Hypothalamus (tissue), 51 donors: ENCODE measurements around the gene VSTM4.

Source experiments
- DNase-seq, 51 donors: peaks; one replicate each; lab custom pipeline; 2025; lab: John Stamatoyannopoulos, UW

VSTM4 gene

DNA sequence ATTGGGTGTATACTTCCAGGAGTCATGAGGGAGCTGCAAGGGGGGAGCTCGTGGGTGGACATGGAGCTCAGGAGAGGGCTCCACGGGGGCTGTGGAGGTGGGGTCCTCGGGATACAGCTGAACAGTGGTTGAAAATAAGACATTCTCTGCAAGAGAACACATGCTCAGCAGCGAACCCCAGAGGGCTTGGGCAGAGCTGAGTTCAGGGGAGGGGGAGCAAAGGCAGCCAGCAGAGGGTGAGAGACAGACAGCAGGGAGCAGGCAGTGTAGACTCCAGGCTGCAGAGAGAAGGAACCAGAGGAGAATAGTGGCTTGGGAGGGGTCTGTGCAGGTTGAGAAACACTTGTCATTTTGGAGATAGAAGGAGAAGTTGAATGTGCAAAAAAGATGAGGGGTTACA, 102.7 kb downstream of the VSTM4 start:
- DNase-seq: no peak

DNA sequence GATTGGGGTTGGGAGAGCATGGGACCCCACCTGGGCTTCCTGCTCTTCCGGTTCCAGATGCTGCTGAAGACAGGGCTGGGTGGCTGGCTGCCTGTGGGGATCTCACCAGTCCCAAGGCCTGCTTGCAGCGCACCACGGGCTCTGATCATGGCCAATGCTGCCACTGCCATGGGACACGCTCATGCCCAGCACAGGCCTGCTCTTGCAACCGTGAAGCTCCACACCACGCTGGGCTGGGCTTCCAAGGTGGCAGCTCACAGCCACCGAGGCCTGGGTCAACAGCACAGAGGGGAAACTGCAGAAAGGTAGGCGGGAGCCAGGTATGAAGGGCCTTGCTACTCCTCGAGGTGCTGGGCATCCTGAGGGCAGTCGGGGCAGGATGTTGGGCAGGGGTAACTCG, 103.6 kb downstream of the VSTM4 start:
- no peak for DNase-seq

DNA sequence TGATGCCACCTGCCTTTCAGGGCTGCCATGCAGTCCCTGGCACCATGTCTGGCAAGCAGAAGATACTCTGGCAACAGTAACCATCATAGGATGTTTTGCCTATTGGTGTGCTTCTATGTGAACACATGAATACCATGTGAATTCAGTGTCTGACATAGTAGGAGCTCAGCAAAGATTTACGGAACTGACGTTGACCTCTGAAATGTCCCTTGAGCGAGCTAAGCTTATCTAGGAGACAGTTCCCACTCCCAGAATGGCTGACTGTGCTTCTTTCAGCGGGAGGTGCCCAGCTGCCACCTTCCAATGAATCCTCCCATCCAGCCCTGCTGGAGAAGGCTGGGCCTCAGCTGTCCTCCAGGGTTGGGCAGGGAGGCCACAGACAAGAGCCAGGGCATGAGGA, 104.5 kb downstream of the VSTM4 start:
- DNase-seq: no peak

DNA sequence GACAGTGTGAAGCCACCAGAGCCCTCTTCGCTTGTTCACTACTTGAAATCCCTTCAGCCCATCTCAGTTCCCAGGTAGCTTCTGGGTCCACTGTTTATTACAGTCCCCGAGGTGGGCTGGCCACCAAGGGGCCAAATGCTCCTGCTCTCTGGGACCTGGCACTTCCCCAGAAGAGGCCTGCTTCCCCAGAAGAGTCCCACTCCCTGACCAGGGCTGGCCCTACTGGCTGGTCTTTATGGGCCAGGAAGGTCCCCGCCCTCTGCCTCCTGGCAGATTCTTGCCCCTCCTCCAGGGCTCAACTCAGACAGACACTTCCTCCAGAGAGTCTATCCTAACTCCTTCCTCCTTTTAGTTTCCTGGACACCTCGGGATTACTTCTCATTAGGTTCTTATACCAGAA, 105.0 kb downstream of the VSTM4 start:
- no peak for DNase-seq

DNA sequence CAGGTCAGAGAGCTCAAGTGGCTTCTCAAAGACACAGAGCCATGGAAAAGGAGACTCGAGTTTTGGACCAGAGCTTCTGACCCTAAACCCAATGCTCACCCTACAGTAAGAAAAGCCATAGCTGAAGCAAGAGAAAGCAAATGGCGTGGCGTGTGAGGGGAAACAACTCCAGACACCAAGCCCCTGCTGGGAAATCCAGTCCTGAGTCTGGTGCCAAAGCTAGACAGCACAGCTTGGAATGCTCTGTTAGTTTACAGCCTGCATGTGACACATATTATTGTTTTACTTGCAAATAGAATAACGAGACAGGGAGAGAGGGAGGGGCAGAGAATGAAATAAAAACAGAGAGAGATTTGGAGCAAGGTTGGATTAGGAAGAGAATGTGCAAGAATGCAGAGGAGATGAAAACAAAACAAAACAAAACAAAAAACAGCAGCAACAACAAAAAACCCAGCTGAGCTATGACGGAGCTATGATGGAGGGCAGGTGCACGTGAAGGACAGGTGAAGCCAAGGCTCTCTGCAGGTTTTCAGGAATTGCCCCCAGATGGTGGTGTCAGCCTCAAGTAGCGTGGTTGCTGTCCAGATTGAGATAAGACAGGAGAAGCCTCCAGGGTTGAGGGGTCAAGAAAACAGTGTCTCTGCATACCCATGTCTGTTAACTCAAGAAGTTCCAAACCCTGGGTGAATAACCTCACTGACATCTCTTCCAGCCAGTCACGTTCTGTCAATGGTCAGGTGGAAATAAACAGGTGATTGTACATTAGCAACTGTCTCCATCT, 105.9 kb downstream of the VSTM4 start:
- DNase-seq: no peak

DNA sequence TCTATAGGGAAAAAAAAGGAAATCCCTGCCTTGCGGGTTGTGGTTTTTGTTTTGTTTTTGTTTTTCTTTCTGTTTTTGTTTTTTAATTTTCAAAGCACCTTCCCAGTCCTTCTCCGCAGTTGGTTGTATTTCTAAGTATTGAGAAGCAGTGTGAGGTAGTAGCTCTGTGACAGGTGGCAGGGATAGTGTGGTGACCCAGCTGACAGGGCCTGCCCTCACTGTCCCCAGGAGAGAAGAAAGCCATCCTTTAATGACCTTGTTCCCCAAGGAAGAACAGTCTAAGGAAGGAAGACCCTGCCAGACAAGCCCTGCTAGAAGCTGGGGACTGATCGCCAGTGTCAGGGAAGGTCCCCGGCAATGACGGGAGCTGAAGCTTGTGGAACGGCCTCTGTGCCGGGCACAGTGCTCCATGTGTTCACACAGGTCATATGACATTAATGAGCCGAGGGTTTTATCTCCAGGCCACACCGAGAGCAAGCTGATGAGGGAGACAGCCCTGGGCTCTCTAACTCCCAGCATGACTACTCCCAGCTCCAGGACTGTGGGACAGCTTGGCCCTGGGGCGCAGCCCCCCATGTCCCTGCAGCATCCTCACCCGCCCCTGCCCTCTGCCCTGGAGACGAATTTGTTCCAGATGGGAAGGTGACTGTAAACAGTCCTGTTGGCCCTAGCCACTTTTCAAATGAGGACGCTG, 106.7 kb downstream of the VSTM4 start:
- no peak for DNase-seq

DNA sequence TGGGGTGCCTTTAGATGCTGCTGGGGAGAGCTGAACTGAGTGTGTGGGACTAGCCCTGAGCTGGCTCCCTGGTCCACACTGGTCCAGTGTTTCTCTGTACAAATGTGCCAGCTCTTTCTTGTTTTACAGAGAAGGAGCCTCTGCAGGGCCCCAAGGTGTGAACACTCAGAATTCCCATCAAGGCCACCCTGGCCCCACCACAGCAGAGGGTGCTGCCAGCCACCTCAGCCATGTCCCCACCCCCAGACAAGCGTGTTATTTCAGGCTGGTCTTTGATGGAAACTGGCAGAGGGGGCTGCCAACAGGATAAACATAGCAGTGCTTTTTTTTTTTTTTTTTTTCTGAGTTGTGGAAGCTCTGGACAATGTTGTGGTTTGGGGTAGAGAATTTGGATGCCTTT, 107.2 kb downstream of the VSTM4 start:
- no peak for DNase-seq

DNA sequence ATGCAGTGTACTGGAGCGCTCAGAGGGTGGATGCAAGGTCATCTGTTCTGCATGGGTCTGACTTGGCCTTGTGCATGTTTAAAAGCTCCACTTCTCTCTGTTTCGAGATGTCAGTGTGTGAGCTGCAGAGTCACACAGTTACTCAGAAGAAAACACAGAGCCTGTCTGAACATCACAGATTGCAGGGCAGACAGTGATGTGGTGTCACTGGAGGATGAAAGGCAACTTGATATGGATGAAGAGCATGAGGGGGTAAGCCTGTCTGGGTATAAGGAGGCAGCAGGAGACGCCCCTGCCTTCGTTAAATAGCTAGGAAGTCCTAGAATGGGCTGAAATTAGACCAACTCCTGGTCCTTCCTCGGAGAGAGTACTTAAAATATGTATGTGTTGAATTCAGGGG, 108.2 kb downstream of the VSTM4 start:
- DNase-seq: no peak

DNA sequence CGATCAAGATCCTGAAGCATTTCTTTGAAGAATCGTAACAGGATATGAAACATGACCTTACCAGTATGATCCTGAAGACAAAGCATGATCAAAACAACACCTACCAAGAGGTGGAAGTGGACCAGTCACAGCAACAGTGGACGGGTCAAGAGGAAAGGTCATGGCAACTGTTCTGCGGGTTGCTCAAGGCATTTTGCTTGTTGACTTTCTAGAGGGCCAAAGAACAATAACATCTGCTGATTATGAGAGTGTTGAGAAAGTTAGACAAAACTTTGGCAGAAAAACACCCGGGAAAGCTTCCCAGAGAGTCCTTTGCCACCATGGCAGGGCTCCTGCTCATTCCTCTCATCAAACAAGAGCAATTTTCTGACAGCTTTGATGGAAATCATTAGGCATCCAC, 110.1 kb downstream of the VSTM4 start:
- no peak for DNase-seq

DNA sequence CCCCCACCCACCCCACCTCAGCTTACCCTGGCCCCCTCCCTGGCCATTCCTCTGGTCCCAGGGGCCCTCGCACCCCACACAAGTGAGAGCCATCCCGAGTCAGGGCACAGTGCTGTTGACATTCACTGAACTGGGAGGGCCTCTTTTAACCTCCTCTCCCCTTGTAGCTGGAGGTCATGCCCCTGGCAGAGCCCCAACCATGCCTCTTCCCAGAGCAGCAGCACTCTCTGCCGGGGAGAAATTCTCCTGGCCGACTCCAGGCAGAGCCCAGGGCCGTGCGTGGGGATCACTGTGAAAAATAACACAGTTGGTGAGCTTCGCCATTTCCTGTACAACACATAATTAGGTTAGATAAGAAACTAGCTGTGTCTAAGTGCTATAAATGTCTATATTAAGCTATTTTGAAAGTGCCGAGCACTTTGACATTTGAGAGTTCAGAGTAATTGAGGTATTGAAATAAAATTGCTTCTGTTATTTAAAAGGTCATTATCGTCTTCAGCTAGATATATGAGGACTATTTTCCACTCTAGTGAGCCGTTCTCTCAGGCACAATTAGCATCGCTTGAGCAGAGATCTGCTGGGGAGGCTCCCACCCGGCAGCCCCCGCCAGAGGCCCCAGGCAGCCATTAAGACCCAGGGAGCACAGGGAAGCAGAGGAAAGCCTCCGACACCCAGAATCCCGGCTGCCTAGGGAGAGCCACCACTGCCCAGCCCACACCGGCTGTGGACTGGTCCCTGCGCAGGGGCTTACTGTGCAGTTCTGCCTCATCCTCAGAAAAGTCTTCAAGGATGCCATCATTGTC, 113.3 kb downstream of the VSTM4 start:
- no peak for DNase-seq

DNA sequence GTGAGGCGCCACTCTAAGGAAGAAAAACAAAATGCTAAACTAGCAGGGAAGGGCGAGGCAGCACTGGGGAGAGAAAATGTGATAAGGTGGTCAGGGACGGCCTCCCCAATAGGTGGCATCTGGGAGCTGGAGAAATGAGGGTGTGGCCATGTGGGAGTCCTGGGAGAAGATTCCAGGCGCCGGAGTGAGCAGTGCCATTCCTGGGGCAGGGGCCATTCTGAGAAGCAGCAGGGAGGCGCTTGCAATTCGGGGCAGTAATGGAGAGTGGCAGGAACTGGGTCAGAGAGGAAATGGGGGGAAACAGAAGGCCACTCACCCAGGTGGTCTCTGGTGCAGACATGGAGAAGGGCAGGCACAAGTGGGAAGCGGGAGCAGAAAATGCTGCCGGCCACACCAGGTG, 113.9 kb downstream of the VSTM4 start:
- DNase-seq: no peak

DNA sequence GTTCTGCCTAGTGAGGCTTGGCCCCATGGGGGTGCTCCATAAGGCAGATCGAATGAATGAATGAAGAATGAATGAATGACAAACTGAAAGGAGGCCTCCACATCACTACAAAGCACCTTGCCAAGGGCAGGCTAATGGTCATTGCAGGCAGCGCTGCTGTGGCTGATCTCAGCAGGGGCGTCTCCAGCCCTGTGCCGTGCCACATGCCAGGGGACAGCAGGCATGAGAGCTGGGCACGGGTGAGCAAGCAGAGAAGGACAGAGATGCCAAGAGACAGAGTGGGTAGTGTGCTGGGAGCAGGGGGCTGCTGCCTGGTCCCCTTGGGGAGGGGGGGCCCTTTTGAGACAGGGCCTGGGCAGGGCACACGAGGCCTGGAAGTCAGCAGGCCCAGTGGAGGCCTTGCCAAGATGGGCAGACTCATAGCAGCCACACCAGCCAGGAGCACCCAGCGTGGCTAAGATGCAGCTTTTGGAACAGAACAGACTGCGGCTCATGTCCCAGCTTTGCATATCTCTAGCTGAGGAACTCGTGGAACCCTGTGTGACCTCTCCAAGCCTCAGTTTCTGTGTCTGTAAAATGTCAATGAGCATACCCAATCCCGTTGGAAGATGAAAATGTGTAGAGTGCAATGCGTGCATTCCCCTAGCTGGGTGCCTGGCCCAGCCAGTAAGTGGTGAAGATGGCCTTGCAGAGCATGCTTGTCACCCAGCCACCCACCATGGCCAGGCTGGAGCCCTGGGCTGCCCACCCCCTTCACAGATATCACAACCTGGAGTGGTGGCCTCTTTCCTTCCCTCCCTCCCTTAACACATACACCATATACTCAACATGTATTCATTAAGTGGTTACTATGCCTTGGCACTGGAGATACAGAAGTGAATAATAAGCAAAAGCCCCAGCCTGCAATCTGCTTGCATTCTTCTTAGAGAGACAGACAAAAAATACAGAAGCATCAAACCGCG, 114.6 kb downstream of the VSTM4 start:
- no peak for DNase-seq

DNA sequence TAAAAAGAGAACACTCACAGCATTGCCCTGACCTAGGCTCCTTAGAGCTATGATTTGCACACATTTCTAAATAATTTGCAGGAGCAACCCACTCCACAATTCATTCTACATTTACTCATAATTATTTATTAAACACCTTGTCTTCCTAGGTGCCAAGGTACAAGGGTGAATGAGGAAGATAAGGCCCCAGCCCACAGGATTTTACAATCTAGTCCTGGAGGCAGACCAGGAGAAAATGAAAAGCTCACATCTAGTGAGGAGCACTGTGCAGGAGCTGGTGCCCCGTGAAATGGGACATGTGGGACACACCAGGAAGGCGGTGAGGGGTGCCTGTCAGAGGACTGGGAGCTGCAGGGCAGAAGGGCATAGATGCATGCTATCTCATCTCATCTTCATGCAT, 116.0 kb downstream of the VSTM4 start:
- DNase-seq: no peak

DNA sequence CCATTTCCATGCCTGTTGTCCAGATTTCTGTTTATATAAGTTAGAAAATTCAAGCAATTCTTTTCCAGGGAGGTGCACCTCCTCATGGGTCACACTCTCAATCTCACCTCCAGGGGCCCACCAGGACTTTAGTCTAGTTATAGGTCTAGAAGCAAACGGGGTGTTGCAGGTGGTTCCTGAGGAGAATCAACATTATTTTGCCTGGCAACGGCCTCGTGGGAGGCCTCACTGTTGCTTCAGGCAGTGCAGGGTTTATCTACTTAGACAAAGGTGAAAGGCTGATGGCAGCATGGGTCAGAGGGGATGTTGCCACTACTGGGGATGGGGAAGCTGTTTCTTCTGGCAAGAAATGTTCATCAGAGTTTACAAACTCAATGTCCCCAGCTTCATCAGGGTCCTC, 119.0 kb downstream of the VSTM4 start:
- DNase-seq: no peak

DNA sequence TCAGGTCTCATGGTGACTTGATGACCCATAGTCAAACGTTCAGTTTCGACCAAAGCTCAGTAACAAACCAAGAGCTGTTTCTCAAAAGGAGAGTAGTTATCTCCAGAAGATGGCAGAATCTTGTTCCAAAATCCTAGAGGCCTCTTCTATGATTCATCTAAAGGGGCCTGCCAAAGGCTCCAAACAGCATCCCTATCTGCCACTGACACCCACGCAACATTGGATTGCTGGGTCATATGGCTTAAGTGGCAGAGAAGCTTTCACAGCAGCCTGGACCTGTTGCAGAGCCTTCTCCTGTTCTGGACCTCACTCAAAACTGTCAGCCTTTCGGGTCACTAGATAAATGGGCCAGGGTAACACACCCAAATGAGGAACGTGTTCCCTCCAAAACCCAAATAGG, 121.7 kb downstream of the VSTM4 start:
- DNase-seq: no peak

DNA sequence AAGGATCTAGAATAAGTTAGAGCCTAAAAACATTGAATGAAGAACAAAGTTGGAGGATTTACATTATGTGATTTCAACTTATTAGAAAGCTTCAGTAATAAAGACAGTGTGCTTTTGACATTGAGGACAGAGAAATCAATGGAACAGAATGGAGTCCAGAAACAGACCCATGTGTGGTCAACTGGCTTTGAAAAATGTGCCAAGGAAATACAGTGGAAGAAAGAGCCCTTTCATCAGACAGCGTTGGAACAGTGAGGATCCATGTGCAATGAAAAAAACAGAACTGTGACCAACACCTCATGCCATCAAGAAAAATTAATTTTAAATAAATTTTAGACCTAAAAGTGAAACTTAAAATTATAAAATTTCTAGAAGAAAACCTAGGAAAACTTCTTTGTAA, 125.1 kb downstream of the VSTM4 start:
- peak in 2 of 51 donors; percentile 5 to 18 for DNase-seq

DNA sequence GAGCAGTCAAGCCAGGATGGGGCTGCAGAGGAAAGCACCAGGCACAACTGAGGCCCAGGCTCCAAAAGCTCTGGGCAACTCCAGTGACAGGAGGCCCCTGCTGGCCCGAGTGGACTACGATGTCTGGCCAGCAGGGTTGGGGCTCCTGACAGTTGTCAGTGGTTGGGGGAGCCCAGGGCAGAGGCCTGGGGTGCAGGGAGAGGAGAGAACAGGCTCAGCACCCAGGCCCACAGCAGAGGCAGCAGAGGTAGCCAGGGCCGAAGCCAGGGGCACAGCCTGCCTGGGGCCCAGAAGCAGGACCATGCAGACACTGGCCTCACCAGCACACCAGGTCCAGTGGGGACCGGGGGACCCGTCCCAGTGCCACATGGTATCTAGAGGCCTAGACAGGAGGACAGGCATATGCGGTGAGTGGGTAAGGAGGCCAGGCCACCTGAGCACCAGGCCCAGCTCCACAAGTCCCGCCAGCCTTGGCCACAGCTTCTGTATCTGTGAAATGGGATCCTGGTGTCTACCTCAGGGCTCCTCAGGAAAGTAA, 129.6 kb downstream of the VSTM4 start:
- DNase-seq: no peak

DNA sequence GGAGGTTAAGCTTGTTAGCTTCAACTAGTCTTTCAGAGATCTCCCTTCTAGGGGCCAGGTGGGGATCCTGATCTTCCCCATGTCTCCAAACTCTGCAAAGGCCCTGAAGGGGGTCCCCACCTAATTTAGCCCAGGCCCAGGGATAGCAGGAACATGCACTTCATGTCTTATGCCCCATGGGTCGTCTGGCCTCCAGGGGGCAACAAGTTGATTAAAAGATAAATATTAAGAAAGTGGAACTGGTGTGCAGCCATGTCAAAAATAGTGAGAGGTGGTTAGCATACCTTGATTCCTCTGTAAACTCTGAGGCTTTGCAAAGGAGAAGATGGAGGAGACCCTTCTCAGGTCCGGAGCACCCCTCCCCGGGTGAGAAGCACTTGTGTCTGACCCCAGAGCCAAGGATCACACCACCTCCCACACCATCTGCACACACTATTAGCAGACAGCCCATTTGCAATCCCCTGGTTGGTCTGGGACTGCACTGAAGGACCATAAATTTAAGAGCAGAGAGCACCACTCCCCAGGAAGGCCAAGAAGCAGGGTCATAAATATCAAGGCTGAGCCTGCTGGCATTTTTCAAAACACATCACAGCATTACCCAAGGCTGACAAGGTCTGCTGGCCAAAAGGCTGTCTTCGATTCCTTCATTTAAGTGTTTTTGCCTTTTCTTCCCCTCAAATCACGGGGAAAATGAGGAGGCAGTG, 131.5 kb downstream of the VSTM4 start:
- no peak for DNase-seq

DNA sequence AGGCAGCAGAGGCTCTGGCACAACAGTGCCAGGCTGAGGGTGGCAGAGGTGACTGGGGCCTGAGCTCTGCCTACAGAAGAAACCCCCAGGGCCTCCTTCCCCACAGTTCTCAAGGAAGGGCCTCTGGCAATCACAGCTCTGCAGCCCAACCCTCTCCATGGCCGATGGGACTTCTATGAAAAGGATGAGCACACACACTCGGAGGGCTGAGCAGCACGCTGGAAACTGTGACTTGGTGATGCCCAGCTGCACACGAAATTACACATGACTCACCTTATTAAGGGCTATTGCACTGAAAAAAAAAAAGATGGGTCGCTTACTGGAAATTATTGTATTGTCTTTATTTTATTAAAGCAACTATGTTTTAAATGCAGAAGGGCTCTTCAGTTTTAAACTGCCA, 132.7 kb downstream of the VSTM4 start:
- no peak for DNase-seq
